ENCODE data around the gene CYP26C1. TPM values are rescaled to one million over a fixed set of nuclear protein-coding genes. Genes with fewer than 3 reads are reported as not detected.

CYP26C1 gene
- total RNA-seq, 1 experiment from 2014 or later: 0.46 TPM

- Histone ChIP-seq H3K4me2 (no peak overlapping the region), H3F3A (ENCODE audit: insufficient read depth, low read depth) (no peaks in the 10 kb centered on the region), H3K9me2 (ENCODE audit: insufficient read depth) (no peaks in the 10 kb centered on the region), H3K4me3 (no peak overlapping the region), H3K79me2 (ENCODE audit: low read depth) (no peaks in the 10 kb centered on the region), H3K36me3 (ENCODE audit: low read depth) (no peaks in the 10 kb centered on the region), H3K27ac (no peak overlapping the region), H3K9me3 (ENCODE audit: insufficient read depth, low read depth) (no peaks in the 10 kb centered on the region), H2AFZ (no peak overlapping the region), H3K4me1 (replicated peaks; ENCODE audit: insufficient read depth) (no peaks in the 10 kb centered on the region; the same call in 1 of the 2 replicates), H3K27me3 (ENCODE audit: insufficient read depth, low read depth) (no peaks in the 10 kb centered on the region), H4K20me1 (ENCODE audit: insufficient read depth) (no peaks in the 10 kb centered on the region)
- no TSS peak for BruUV-seq (replicated peaks)
- POLR2A ChIA-PET (ENCODE audit: unreplicated experiment): no interaction called here
- DNase-seq: no peak
- intact Hi-C loops (cut with micrococcal nuclease; ENCODE audit: unreplicated experiment): no loop called here
- CTCF ChIA-PET: no interaction called here
- no peak for TF ChIP-seq CTCF (conservative IDR thresholded peaks at IDR 0.05)
Measured at GRCh38 chr10:93085272-93085859, 24.8 kb downstream of the CYP26C1 start.

GRCh38 chr10:93086289-93086688 is 25.7 kb downstream of the CYP26C1 start:
- BruUV-seq (replicated peaks): no TSS peak
- intact Hi-C loops (cut with micrococcal nuclease; ENCODE audit: unreplicated experiment): no loop called here
- TF ChIP-seq EZH2 (IDR thresholded peaks at IDR 0.05; ENCODE audit: low read depth) (no peak), CTCF (conservative IDR thresholded peaks at IDR 0.05) (no peak)
- no peaks in the 10 kb centered on the region for H3K79me2 ChIP-seq (ENCODE audit: low read depth)
- no peak overlapping the region for H2AFZ ChIP-seq
- no peaks in the 10 kb centered on the region for H3K9me2 ChIP-seq (ENCODE audit: insufficient read depth)
- ChIA-PET CTCF (interaction anchor here (0.6 kb wide), 1 partner anchor 202 kb away, joined by 18 read pairs; no protein-coding TSS in a partner anchor), POLR2A (ENCODE audit: unreplicated experiment) (no interaction called here)
- no peak overlapping the region for H3K4me2 ChIP-seq
- H3K27ac ChIP-seq: no peak overlapping the region
- H3K27me3 ChIP-seq (ENCODE audit: insufficient read depth, low read depth): no peaks in the 10 kb centered on the region
- no peaks in the 10 kb centered on the region for H4K20me1 ChIP-seq (ENCODE audit: insufficient read depth)
- H3F3A ChIP-seq (ENCODE audit: insufficient read depth, low read depth): no peaks in the 10 kb centered on the region
- H3K4me1 ChIP-seq (replicated peaks; ENCODE audit: insufficient read depth): no peaks in the 10 kb centered on the region; the same call in 1 of the 2 replicates
- no peaks in the 10 kb centered on the region for H3K9me3 ChIP-seq (ENCODE audit: insufficient read depth, low read depth)
- no peaks in the 10 kb centered on the region for H3K36me3 ChIP-seq (ENCODE audit: low read depth)
- no peak for DNase-seq
- no peak overlapping the region for H3K4me3 ChIP-seq

GRCh38 chr10:93087846-93088245 is 27.2 kb downstream of the CYP26C1 start:
- H3K4me1 ChIP-seq (replicated peaks; ENCODE audit: insufficient read depth): no peaks in the 10 kb centered on the region; the same call in 1 of the 2 replicates
- no peaks in the 10 kb centered on the region for H3K79me2 ChIP-seq (ENCODE audit: low read depth)
- CTCF ChIA-PET: interaction anchor here (0.6 kb wide), 1 partner anchor 280 kb away, joined by 3 read pairs; no protein-coding TSS in a partner anchor
- H3F3A ChIP-seq (ENCODE audit: insufficient read depth, low read depth): no peaks in the 10 kb centered on the region
- POLR2A ChIA-PET (ENCODE audit: unreplicated experiment): no interaction called here
- H3K4me3 ChIP-seq: no peak overlapping the region
- BruUV-seq (replicated peaks): no TSS peak
- no peak overlapping the region for H2AFZ ChIP-seq
- no peak overlapping the region for H3K27ac ChIP-seq
- H3K9me3 ChIP-seq (ENCODE audit: insufficient read depth, low read depth): no peaks in the 10 kb centered on the region
- H3K27me3 ChIP-seq (ENCODE audit: insufficient read depth, low read depth): no peaks in the 10 kb centered on the region
- H3K36me3 ChIP-seq (ENCODE audit: low read depth): no peaks in the 10 kb centered on the region
- H3K4me2 ChIP-seq: no peak overlapping the region
- no peak for DNase-seq
- TF ChIP-seq CTCF (conservative IDR thresholded peaks at IDR 0.05): no peak
- TF ChIP-seq EZH2 (IDR thresholded peaks at IDR 0.05; ENCODE audit: low read depth): no peak
- intact Hi-C loops (cut with micrococcal nuclease; ENCODE audit: unreplicated experiment): no loop called here
- no peaks in the 10 kb centered on the region for H3K9me2 ChIP-seq (ENCODE audit: insufficient read depth)
- H4K20me1 ChIP-seq (ENCODE audit: insufficient read depth): no peaks in the 10 kb centered on the region

Measured in PC-9 (cell line).